Upper lobe of right lung (tissue), 1 donor: ENCODE measurements around the gene PDE4B. TPM values are rescaled to one million over a fixed set of nuclear protein-coding genes. Genes with fewer than 3 reads are reported as not detected.

Experiments
- ATAC-seq: fragments of 200-7000 bp; cut with Tn5 transposase; one replicate; pipeline ENCODE4 v1.9.1; 2020; ENCODE audit warnings: mild to moderate bottlenecking, moderate library complexity
- DNase-seq: peaks from one replicate; pipeline ENCODE4 v3.0.0-alpha.2; 2020
- H3K27ac ChIP-seq: fragments of 200-600 bp; one replicate; pipeline ENCODE4 v1.8.0; 2022
- H3K27me3 ChIP-seq: fragments of 200-600 bp; one replicate; pipeline ENCODE4 v1.8.0; 2022; ENCODE audit warnings: mild to moderate bottlenecking
- H3K36me3 ChIP-seq: fragments of 200-600 bp; one replicate; pipeline ENCODE4 v1.8.0; 2022
- H3K4me1 ChIP-seq: fragments of 200-600 bp; one replicate; pipeline ENCODE4 v1.8.0; 2022
- H3K4me3 ChIP-seq: fragments of 200-600 bp; one replicate; pipeline ENCODE4 v1.8.0; 2022; ENCODE audit warnings: mild to moderate bottlenecking
- H3K9me3 ChIP-seq: fragments of 200-600 bp; one replicate; pipeline ENCODE4 v1.8.0; 2022
- intact Hi-C: fragments of 100-400 bp; cut with DNase I; formaldehyde crosslinking; loops from one replicate; pipeline ENCODE4 v1.11.0; 2022
- total RNA-seq: library from RNA; stranded (reverse); fragmentation: NEBNext Ultra II Directional; extraction: Animal tissue kit (Norgen Biotek cat#: 25700); gene quantifications from one replicate; pipeline ENCODE4 v1.2.1, GENCODE V29; 2021
- TF ChIP-seq, protein P1 (sequence below): fragments of 200-600 bp; IDR thresholded peaks from one replicate; pipeline ENCODE4 v1.8.0; 2022; ENCODE audit warnings: antibody characterized with exemption
- donor health status: DM: no; HTN: yes; CAD: no; lungs with severe emphysema.

The PDE4B gene
- total RNA-seq, 1 donor from 2014 or later, result 14.3 TPM

DNA sequence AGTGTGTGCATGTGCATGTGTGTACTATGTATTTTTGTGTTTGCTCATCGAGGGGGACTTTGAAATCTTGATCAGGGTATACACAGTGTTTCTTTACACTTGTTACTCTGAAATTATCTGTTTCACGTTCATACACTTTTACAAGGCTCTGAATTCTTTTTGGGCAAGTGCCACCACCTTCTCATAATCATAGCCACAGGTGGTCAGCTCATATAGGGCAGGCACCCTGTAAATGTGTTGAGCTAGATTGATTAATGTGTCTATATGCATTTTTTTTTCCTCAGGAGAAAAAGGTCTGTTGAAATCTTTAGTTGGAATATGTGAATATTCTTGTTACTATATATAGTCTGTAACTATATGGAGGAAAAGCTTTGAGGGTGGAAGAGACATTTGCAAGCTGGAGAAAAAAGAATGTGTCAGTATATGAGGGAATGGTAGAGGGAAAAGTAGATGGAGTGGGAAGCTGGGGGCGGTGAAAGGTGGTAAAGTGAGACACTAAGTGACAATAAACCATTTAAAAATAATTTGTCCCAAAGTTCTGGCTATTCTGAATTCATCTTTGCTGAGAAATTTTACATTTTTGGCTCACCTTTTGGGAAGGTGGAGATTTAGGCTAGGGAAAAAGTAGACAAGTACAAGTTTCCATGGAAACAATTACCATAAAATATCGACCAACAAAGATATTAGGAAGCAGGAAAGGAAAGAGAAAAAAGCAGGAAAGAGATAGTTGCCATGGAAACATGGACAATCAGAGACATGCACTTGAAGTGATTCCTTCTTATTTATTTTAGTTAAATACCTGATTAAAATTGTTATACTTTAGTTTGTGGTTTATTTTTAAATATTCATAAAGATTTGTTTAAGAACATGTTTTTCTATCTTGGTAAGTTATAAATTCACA lies 277.5 kb downstream of the PDE4B start:
- ATAC-seq, result no peak
- intact Hi-C loops, result no loop called here
- no peaks in the 10 kb centered on the region for H3K36me3 ChIP-seq
- TF ChIP-seq, protein P1, sequence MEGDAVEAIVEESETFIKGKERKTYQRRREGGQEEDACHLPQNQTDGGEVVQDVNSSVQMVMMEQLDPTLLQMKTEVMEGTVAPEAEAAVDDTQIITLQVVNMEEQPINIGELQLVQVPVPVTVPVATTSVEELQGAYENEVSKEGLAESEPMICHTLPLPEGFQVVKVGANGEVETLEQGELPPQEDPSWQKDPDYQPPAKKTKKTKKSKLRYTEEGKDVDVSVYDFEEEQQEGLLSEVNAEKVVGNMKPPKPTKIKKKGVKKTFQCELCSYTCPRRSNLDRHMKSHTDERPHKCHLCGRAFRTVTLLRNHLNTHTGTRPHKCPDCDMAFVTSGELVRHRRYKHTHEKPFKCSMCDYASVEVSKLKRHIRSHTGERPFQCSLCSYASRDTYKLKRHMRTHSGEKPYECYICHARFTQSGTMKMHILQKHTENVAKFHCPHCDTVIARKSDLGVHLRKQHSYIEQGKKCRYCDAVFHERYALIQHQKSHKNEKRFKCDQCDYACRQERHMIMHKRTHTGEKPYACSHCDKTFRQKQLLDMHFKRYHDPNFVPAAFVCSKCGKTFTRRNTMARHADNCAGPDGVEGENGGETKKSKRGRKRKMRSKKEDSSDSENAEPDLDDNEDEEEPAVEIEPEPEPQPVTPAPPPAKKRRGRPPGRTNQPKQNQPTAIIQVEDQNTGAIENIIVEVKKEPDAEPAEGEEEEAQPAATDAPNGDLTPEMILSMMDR, result no peak
- H3K4me3 ChIP-seq, result no peak overlapping the region
- no peak overlapping the region for H3K27ac ChIP-seq
- H3K27me3 ChIP-seq, result no peaks in the 10 kb centered on the region
- H3K9me3 ChIP-seq, result no peaks in the 10 kb centered on the region
- DNase-seq, result no peak
- no peaks in the 10 kb centered on the region for H3K4me1 ChIP-seq

DNA sequence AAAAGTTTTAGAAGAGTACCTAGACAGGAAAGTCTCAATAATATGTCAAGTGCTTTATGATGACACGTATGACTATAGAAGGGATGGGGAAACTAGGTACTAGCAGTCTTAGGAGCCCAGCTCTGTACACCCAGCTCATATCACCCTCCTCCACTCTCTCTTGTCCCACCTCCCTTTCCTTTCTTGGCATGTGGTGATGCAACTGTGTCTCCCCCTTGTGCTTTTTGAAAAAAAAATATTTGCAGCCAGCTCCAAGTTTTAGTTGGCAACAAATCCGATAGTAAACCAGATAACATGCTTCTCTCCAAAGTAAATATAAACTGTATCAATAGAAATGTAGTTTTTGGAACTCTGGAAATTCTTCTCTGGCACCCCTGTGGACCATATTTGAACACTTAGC lies 280.7 kb downstream of the PDE4B start:
- Histone ChIP-seq H3K36me3 (no peaks in the 10 kb centered on the region), H3K27ac (no peak overlapping the region), H3K4me3 (no peak overlapping the region), H3K9me3 (no peaks in the 10 kb centered on the region), H3K4me1 (no peaks in the 10 kb centered on the region), H3K27me3 (no peaks in the 10 kb centered on the region)
- no peak for DNase-seq
- TF ChIP-seq, protein P1, result no peak
- intact Hi-C loops, result no loop called here
- no peak for ATAC-seq

DNA sequence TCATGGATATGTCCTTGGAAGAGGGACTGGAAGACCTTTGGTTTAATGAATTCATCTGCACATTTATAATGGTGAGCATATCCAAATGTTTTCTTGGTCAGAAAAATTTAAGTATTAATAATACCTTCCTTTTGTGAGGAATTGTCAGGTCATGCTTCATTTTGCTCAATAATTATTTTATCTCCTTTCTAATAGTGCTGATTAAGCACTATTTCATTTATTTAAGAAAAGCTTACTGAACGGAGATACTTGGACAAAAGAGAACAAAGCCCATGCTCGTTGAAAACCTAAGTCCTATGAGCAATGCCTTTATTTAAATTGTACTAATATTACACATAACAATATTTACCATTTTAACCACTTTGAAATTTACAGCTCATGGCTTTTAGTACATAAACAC lies 281.5 kb downstream of the PDE4B start:
- TF ChIP-seq, protein P1, result no peak
- no peaks in the 10 kb centered on the region for H3K36me3 ChIP-seq
- no peak for DNase-seq
- H3K4me1 ChIP-seq, result no peaks in the 10 kb centered on the region
- no peaks in the 10 kb centered on the region for H3K9me3 ChIP-seq
- H3K4me3 ChIP-seq, result no peak overlapping the region
- intact Hi-C loops, result no loop called here
- ATAC-seq, result no peak
- no peaks in the 10 kb centered on the region for H3K27me3 ChIP-seq
- H3K27ac ChIP-seq, result no peak overlapping the region

DNA sequence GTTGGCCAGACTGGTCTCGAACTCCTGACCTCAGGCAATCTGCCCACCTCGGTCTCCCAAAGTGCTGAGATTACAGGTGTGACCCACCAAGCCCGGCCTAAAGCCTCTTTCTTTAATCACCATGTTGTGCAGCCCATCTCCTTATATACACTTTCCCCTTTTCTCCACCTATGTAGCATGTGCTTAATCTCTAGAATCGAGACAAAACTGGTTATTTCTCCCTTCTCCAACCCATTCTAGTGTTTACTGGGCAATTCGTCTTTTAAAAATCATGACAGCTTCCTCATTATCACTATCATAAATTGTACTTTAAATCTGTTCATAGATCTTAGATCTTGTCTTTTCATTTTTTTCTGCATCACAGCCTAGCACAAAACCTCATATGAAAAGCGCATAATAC lies 285.7 kb downstream of the PDE4B start:
- ATAC-seq, result no peak
- Histone ChIP-seq H3K36me3 (no peaks in the 10 kb centered on the region), H3K9me3 (no peaks in the 10 kb centered on the region), H3K27me3 (no peaks in the 10 kb centered on the region), H3K4me3 (no peak overlapping the region), H3K27ac (no peak overlapping the region), H3K4me1 (no peaks in the 10 kb centered on the region)
- DNase-seq, result no peak
- intact Hi-C loops, result no loop called here
- TF ChIP-seq, protein P1, result no peak

DNA sequence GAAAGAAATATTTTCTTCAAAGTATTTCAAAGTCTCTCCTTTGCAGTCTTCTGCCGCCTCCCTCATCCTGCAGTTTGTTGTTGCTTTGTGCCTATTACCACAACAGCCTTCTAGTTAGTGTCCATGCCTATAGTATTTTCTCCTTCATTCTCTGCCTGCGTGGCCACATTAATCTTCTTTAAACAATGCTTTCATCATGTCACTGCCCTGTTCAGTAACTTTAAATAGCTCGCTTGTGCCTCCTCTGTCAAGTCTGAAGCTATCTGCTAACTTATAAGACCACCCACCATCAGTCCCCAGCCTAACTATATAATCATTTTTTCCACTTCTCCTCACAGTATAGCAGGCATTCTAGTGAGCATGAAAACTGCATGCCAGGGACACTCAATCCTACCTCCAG lies 290.3 kb downstream of the PDE4B start:
- intact Hi-C loops, result no loop called here
- TF ChIP-seq, protein P1, result no peak
- no peaks in the 10 kb centered on the region for H3K27me3 ChIP-seq

More for the DNA sequence above, 290.3 kb downstream of the PDE4B start:
- H3K4me3 ChIP-seq, result no peak overlapping the region
- ATAC-seq, result no peak
- H3K4me1 ChIP-seq, result no peaks in the 10 kb centered on the region
- no peak overlapping the region for H3K27ac ChIP-seq
- DNase-seq, result no peak
- H3K9me3 ChIP-seq, result no peaks in the 10 kb centered on the region
- no peaks in the 10 kb centered on the region for H3K36me3 ChIP-seq
